ENCODE data around the gene CARD9.
"Not testable (repeated sequence)": the region's sequence is repeated elsewhere in the genome, so short reads cannot be mapped to it uniquely, and the experiment has no call there.

Gene CARD9

GRCh38 chr9:136324501-136325300 lies 48.8 kb downstream of the CARD9 start:
- DNase-seq (ENCODE audit: low read depth in 1 of 2, low spot score in 1 of 2) = no peak

- no peak for DNase-seq (ENCODE audit: low read depth in 1 of 2, low spot score in 1 of 2)
Observed at GRCh38 chr9:136323371-136323789, 50.1 kb downstream of the CARD9 start.

GRCh38 chr9:136322756-136323330 lies 50.6 kb downstream of the CARD9 start:
- DNase-seq (ENCODE audit: low read depth in 1 of 2, low spot score in 1 of 2) = no peak

- no peak for DNase-seq (ENCODE audit: low read depth in 1 of 2, low spot score in 1 of 2)
Observed at GRCh38 chr9:136321561-136321960, 51.9 kb downstream of the CARD9 start.

GRCh38 chr9:136320972-136321371 lies 52.5 kb downstream of the CARD9 start:
- not testable (repeated sequence) for DNase-seq (ENCODE audit: low read depth in 1 of 2, low spot score in 1 of 2)

- not testable (repeated sequence) for DNase-seq (ENCODE audit: low read depth in 1 of 2, low spot score in 1 of 2)
Observed at GRCh38 chr9:136319955-136320354, 53.5 kb downstream of the CARD9 start.

GRCh38 chr9:136319244-136319643 lies 54.2 kb downstream of the CARD9 start:
- not testable (repeated sequence) for DNase-seq (ENCODE audit: low read depth in 1 of 2, low spot score in 1 of 2)

- DNase-seq (ENCODE audit: low read depth in 1 of 2, low spot score in 1 of 2) = no peak
Observed at GRCh38 chr9:136318776-136319241, 54.7 kb downstream of the CARD9 start.

- DNase-seq (ENCODE audit: low read depth in 1 of 2, low spot score in 1 of 2) = no peak
Observed at GRCh38 chr9:136318111-136318775, 55.2 kb downstream of the CARD9 start.

- DNase-seq (ENCODE audit: low read depth in 1 of 2, low spot score in 1 of 2) = no peak
Observed at GRCh38 chr9:136317695-136318094, 55.8 kb downstream of the CARD9 start.

- DNase-seq (ENCODE audit: low read depth in 1 of 2, low spot score in 1 of 2) = no peak
Observed at GRCh38 chr9:136316896-136317676, 56.4 kb downstream of the CARD9 start.

- no peak for DNase-seq (ENCODE audit: low read depth in 1 of 2, low spot score in 1 of 2)
Observed at GRCh38 chr9:136316271-136316751, 57.2 kb downstream of the CARD9 start.

- no peak for DNase-seq (ENCODE audit: low read depth in 1 of 2, low spot score in 1 of 2)
Observed at GRCh38 chr9:136314944-136315343, 58.5 kb downstream of the CARD9 start.

- no peak for DNase-seq (ENCODE audit: low read depth in 1 of 2, low spot score in 1 of 2)
Observed at GRCh38 chr9:136314056-136314416, 59.4 kb downstream of the CARD9 start.
